ENCODE data around the gene ARSA.

DNA sequence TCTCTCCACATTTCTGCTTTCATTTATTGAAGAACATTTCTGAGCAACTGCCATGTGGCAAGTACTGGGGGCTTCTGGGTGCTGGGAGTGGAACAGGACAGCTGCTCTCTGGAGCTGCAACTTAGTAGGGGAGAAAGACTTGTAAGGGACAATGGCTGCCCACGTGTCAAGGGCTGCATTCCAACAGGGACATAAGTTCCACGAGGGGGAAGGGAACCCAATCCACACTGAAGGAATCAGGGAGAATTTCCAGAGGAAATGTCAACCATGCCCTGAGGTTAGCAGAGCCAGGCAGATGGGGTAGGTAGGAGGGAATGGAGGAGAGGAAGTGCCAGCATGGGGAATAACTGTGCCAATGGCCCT, 25.6 kb downstream of the ARSA start:
- TF ChIP-seq POLR2A (IDR thresholded peaks at IDR 0.05) = no peak
- TF ChIP-seq, protein P1, sequence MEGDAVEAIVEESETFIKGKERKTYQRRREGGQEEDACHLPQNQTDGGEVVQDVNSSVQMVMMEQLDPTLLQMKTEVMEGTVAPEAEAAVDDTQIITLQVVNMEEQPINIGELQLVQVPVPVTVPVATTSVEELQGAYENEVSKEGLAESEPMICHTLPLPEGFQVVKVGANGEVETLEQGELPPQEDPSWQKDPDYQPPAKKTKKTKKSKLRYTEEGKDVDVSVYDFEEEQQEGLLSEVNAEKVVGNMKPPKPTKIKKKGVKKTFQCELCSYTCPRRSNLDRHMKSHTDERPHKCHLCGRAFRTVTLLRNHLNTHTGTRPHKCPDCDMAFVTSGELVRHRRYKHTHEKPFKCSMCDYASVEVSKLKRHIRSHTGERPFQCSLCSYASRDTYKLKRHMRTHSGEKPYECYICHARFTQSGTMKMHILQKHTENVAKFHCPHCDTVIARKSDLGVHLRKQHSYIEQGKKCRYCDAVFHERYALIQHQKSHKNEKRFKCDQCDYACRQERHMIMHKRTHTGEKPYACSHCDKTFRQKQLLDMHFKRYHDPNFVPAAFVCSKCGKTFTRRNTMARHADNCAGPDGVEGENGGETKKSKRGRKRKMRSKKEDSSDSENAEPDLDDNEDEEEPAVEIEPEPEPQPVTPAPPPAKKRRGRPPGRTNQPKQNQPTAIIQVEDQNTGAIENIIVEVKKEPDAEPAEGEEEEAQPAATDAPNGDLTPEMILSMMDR (IDR thresholded peaks at IDR 0.05) = no peak
